Inflammatory macrophage (primary cell): ENCODE results near the gene ZFR2.

Experiments used
- DNase-seq, 2 donors: peaks; one replicate each; pipeline ENCODE4 v3.0.0-alpha.2; 2020 to 2022

The ZFR2 gene

DNA sequence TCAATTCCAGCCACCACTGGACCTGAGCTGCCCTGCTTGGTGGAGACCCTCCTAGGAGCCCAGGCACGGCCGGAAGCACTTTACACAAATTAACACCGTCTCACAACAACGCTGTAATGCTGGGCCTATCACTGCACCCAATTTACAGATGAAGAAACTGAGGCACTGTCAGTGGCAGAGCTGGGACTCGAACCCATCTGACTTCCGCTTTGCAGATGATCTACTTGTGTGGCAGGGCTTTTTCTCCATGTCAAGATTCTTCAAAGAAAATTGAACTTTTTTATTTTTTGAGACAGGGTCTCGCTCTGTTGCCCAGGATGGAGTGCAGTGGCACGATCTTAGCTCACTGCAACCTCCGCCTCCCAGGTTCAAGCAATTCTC, 33.8 kb downstream of the ZFR2 start:
- no peak for DNase-seq

DNA sequence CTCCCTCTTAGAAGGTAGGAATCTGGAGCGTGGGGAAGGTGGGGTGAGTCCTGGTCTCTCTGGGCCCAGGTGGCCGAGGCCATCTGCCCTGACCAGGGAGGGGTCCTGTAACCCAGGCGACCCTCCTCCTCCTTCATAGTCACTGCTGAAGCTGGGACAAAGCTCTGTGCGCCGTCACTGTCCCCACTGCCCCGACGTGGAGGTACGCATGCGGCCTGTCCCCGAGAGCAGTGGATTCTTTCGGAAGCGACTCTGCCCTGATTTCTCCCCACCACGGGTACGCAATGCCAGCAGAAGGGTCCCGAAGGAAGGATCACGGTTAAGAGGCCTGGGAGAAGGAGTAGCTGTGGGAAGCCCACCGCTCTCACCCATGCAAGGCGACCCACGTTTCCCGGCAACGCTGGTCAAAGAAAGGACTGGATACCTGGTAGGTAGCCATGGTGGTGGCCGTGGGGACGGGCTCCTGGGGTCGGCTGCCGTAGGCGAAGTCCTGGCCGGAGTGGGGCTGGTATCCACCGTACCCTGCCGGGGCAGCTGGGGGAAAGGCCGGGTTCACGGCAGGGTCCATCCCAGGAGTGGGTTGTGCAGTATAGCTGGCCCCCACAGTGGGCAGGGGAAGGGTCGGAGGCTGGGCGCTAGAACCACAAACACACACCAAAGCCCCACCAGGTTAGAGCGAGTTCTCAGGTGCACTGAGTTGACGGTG, 34.3 kb downstream of the ZFR2 start:
- DNase-seq: no peak

DNA sequence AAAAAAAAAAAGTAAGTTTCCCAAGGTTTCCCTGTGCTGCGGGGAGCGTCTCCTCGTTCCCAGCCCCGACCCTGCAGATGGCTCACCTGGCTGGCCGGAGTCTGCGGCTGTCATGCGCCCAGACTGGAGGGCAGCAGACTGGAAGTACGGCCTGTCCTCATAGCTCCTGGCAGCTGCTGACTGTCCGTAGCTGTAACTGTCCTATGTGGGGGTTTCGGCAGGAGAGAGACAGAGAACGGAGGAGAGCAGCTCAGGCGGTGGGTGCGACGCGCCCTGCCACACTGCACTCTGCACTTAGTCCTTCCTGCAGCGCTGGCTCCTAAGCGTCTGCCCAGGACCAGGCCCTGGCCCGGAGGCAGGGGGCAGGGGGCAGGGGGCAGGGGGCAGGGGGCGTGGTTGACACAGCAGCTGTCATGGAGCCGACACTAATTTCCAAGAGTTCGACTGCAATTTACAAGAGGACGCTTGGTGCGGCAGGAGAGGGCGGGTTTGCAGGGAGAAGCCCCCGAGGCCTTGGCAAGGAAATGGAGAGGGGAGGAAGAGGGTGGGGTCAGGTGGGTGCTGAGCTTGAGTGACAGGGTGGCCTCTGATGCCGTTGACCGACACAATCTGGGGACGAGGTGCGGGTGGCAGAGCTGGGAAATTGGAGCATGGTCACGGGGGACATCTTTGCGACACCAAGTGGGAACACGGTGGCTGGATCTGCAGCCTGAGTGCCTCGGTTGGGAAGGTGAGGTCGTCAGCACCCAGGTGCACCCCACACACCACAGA, 35.1 kb downstream of the ZFR2 start:
- DNase-seq: no peak

DNA sequence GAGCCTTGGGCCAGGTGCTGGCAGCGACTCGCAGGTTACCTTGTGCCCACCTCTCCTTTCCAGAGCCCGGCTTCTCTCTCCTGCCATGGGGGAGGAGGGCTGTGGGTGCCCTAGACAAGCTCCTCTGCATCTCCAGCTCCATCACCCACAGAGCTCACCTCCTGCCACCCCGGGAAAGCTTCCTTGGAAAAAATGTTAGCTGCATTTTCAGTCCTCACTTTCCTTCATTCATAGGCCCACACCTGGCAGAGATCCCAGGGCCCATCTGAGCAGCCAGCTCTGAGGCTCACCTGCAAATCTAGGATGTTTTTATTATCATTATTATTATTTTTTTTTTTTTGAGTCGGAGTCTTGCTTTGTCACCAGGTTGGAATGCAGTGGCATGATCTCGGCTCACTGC, 36.8 kb downstream of the ZFR2 start:
- no peak for DNase-seq

DNA sequence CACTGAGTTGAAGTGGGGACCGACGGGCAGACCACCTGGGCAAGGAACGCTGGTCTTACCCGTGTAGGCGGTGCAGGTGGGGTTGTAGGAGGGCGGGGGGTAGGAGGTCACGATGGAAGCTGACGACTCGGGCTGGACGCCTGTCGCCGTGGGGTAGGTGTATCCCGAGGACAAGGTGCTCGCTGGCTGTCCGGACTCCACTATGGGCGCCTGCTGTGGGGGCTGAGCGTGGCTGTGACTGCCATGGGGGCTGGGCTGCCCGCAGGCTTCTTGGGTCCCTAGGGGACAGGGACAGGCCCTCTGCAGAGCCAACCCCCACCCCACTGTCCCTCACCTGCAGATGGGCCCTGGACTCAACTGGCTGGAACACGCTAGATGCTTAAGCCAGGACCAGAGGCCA, 37.2 kb downstream of the ZFR2 start:
- no peak for DNase-seq

DNA sequence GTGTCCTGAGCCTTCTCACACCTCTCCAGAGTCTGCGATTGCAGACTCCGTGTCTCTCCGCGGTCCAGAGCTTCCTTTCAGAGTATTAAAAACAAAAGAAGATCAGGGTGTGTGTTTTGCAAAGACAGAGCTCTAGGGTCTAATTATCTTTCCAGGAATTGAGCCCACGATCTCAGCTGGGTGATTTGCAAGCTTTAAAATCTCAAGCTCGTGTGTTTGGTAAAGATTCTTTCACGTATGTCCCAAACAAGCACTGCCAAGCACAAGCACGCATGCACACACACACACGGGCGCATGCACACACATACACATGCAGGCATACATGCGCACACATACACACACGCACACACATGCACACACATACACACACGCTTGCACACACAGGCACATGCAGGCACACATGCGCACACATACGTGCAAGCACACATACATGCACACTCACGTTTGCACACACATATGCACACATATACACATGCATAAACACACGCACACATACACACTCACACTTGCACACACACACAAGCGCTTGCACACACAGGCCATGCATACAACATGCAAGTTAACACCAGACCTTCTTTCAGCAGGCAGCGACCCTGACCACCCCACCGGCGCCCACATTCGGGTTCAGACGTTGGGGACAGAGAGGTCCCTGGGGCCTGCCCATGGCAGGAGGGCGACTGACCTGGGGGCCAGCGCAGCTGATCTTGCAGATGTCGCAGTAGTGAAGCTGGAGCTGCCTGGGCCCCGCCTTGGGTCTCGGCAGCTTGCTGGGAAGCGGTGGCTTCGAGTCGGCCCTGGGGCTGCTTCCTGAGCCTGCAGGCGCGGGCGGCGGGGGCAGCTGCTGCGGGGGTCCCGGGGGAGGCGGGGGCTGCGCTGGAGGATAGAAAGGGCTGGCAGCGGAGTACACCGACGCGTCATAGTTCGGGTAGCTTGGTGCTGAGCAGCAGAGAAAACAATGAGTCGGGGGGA, 37.9 kb downstream of the ZFR2 start:
- no peak for DNase-seq

DNA sequence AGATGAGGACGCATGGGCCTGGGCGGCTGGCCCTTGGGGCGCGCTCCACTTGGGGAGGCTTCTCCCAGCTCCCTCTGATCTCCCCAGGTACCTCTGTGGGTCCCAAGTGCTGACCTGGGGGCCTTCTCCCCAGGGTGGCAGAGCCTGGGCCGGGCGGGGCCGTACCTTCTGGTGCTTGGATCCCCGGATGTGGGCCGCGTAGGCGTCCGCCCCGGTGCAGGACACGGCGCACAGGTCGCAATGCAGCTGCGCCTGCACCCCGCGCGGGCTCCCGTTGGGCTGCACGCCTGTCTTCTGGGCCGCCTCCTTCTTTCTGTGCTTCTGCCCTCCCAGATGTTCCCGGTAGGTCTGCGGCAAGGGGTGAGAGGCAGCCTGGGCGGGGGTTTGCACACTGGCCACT, 41.5 kb downstream of the ZFR2 start:
- DNase-seq: no peak

DNA sequence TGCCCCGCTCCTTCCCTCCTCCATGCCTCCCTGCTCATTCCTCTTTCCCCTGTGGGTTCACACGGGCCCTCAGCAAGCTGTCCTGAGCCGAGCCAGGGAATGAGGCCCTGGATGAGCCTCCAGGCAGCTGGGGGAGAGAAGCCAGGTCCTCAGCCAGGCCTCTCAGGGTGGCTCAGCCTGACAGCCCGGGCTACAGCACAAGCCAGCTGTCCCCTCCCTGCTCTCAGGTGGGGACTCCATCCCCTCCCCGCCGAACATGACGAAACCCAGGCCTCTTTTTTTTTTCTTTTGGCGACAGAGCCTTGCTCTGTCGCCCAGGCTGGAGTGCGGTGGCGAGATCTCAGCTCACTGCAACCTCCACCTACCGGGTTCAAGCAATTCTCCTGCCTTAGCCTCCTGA, 42.7 kb downstream of the ZFR2 start:
- DNase-seq: no peak

DNA sequence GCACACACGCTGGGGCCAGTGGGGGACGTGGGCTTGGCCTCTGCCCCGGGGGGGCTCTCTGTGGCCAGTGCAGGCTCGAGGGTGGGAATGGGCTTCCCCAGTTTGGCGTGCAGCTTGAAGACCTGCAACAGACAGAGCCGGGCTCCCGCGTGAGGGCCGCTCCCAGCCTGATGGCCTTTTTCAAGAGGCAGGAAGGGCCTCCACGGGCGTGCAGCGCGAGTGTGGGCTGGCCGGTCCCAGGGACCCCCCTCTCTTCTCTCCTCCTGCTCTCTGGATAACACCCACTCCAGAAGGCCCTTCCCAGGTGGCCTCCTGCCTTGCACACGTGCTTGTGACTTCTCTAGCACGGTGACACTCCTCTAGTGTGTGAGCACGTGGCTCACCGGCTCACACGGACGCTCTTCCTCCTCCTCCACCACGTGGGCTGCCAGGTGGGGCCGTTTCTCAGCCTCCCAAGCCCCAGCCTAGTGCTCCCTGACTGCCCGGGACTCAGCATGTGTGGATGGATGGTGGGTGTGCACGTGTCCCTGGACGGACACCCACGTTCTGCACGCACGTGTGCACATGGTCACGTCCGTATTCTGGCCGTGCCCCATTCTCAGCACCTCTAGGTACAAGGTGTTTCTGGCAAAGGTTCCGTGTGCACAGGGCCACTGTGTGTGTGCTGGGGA, 43.4 kb downstream of the ZFR2 start:
- DNase-seq: no peak

DNA sequence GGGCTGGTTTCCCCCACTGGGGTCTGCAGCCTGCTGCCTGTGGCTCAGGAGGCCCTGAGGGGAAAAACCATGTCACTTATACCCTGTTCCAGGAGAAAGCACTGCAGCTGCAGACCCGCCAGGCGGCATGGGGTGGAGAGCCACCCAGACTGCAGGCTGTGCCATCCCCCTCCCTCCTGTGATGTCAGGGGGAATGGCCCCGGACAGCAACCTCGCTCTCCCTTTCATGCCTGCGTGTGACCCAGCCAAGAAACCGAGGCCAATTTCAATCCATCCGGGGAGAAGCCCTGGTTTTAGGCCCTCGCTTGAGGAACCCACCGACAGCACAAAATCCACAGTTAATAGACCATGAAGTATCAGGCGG, 45.5 kb downstream of the ZFR2 start:
- DNase-seq: no peak

DNA sequence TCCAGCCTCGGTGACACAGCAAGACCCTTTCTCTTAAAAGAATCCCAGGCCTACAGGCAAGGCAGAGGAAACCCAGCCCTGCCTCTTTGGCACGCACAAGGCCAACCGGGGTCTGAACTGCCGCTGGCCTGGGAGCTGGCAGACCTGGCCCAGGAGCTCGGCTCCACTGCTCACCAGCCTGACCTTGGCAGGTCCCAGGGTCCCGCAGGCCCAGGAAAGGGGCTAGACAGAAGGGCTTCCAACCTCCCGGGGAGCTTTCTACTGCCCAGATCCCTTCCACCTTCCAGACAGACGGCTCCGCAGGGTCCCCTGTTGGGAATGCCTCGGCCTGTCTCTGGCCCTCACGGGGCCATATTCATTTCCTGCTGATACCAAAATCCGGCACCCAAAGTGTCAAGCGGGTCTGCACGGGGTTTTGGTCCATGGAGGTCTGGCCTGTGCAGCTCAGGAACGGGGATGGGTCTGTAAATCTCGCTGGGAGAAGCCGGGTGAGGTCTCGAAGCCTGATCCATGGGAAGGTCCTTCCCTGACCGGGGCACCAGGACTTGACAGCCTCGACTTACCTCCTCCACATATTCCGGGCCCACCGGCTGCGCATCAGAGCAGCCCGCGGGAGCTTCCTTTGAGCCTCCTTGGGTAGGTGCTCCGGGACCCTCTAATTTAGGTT, 46.0 kb downstream of the ZFR2 start:
- DNase-seq: no peak

DNA sequence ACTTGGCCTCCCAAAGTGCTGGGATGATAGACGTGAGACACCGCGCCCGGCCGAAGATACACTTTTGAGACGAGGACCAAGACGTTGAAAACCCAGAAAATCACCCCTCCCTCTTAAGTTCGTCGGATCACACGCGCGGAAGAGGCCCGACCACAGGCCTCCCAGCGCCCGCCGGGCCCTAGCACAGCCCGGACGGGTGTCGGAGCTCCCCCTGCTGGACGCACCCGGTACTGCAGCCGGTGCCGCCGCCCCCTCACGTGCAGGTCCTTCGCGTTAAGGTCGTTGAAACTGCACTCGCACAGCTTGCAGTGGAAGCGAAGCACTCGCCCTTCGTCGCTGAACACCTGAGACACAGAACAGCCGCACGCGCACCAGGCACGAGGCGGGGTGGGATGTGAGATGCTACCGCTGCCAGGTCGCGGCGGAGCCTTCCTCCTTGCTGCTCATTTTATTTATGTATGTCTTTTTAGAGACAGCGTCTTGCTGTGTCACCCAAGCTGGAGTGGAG, 46.9 kb downstream of the ZFR2 start:
- DNase-seq: peak; percentile 79 to 85

DNA sequence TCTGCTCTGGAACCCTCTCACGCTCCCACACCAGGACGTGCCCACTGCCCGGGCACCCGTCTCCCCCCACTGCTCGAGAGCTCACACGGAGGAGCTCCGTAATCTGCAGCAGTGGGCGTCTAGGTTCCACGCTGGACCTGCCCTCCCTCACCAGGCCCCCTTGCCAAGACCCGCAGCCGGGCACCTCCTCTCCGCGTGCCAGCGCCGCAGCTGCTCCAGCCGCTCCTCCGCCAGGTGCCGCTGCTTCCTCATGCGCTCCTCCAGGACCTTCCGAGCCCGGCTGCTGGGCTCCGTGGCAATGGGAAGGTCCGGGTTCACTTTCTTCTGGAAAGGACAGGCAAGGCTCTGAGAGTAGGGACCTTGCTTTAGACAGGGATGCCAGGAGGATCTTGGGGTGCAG, 47.7 kb downstream of the ZFR2 start:
- DNase-seq: no peak

DNA sequence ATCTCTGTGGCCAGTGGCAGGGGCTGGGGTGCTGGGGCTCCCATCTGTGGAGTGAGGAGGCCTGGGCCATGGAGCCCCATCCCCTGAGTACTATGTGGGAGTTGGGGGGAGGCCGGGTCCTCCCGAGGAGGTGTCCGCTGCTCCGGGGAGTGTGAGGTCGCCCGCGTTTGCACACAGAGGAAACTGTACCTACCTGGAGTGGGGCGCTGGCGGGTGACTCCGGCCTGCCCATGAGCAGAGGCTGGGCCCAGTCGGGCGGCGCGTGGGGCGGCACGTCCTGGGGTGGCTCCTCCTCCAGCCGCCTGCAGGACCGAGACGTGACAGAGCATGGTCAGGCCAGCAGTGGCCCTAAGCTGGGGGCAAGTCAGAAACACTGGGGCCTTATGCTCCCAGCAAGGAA, 48.8 kb downstream of the ZFR2 start:
- DNase-seq: no peak

DNA sequence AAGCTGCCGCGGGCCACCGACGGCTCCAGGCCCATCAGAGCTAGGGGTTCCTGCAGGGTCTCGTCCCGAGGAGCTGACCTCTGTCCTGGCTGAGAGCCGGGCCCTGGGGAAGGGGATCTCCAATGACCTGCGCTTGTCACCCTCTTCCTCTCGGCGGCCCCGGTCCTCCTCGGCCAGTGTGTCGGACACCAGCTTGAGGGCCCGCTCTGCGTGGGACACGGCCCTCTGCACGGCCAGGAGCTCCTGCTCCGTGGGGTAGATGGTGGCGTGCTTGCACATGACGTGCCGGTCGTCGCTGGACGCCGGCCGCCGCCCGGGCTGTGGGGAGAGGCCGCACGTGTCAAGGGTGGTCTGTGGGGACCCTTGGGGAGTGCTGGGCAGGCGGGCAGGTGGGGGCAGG, 49.9 kb downstream of the ZFR2 start:
- DNase-seq: no peak

DNA sequence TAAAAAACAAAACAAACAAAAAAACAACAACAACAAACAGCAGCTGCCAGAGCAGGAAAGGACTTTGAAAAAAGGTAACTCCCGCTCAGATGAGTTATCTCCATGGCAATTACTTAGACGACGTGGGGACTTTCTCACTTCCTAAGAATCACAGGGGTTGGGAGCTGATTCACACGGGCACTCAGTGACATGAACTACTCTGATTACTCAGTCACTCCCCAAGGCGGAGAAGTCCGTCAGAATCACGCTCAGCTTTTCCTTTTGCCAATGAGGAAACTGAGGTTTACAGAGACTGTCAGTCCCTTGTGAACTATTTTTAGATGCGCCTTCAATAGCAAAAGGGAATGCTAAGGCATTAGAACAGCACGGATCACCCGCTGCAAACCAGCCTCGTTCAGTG, 50.4 kb downstream of the ZFR2 start:
- DNase-seq: peak; percentile 94 to 97

DNA sequence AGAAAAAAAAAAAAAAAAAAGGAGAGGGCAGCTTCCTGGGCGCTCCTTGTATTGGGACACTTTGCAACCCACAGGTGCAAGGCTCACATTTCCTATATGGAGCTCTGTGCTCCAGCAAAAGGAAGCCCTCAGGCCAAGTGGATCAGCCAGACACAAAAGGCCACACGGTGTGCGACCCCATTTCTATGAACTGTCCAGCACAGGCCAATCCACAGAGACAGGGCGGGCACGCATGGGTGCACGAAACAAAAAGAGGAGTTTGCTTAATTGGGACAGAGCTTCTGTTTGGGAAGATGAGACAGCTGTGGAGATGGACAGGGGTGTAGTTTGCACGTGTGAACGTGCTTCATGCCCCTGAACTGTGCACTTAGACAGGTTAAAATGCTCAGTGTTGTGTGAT, 51.1 kb downstream of the ZFR2 start:
- no peak for DNase-seq

DNA sequence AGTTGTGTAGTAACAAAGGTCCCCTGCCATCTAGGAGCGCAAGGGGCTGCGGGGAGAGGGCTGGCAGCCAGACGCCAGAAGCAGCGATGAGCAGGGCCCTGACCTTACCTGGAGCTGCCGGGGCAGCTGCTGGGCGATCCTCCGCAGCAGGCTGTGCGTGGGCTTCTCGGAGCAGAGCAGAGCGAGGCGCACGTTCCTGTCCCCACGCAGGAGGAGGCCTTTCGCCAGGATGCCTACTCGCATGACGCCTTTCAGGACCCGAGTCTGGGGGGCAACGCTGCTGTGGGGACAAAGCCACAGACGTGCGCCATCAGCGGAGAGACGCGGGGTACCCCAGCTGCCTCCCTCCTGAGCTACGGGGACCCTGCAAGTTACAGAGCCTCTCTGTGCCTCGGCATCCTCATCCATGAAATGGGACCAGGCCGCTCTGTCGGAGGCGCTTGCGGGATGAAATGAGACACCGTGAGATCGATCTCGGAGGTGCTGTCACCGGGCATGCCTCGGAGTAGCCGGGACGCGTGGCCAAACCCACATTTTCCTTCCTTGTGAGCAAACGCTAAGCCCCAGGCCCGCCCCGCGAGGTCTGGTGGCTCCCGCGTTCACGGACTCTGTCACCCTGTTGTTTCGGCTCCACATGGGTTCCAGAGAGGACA, 52.1 kb downstream of the ZFR2 start:
- DNase-seq: no peak

DNA sequence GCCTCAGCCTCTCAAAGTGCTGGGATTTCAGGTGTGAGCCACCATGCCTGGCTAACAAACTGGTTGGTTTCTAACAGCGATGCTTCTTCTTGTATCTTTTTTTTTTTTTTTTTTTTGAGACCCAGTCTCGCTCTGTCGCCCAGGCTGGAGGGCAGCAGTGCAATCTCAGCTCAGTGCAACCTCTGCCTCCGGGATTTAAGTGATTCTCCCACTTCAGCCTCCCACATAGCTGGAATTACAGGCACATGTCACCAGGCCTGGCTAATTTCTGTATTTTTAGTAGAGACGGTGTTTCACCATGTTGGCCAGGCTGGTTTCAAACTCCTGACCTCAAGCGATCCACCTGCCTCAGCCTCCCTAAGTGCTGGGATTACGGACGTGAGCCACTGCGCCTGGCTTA, 52.7 kb downstream of the ZFR2 start:
- DNase-seq: peak in 1 of 2 donors; percentile 54

DNA sequence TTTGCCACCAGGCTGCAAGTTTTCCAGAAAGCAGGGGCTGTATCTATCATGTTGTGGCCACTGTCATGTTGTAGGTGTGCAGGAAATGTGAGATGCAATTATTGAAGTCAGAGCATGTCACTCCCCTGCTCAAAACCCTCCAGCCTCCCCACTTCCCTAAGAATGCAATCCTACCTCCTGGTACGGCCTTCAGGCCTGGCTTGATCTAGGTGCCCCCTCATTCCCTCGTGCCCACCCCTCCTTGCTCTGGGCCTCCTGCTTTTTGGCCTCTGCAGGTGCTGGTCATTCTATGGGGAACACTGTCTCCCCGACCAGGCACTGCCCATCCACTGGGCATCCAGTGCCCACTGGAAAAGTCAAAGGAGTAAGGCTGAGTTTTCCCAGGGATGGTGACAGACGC, 54.2 kb downstream of the ZFR2 start:
- DNase-seq: no peak
